H1 (cell line): ENCODE data around the gene PDZD2. TPM values are rescaled to one million over a fixed set of nuclear protein-coding genes. Genes with fewer than 3 reads are reported as not detected.

Experiments
- CTCF ChIA-PET: fragments of 300-600 bp; sonication (Branson Sonifier 250); formaldehyde crosslinking; loops from one replicate; lab custom pipeline; 2021; ENCODE audit not compliant: partially characterized antibody; lab: Charles Lee
- POLR2A ChIA-PET: fragments of 300-600 bp; sonication (Branson Sonifier 250); formaldehyde crosslinking; loops from one replicate; lab custom pipeline; 2021; ENCODE audit warnings: inconsistent platforms; ENCODE audit not compliant: partially characterized antibody; lab: Charles Lee
- DNase-seq, 2 experiments: peaks; one replicate each; pipeline versions ENCODE4 v3.0.0 to v3.0.0-alpha.2; 2010 to 2022; ENCODE audit warnings: low spot score in 2 of 2, low read depth in 1 of 2, mixed read lengths in 1 of 2
- FAIRE-seq: peaks from 2 replicates; lab custom pipeline; 2011; peaks lifted over from hg19 to GRCh38; lab: Jason Lieb, UNC
- H2AFZ ChIP-seq: 2 replicates; pipeline ENCODE4 v1.8.1; 2012; ENCODE audit warnings: low read length, inconsistent platforms
- H2AK5ac ChIP-seq: 2 replicates; pipeline ENCODE4 v1.6.1; 2013; ENCODE audit warnings: low read depth, low read length
- H2BK120ac ChIP-seq: replicated peaks from 2 replicates; pipeline ENCODE3; 2013; ENCODE audit warnings: low read depth, low read length, inconsistent platforms
- H2BK12ac ChIP-seq: 2 replicates; pipeline ENCODE4 v1.6.1; 2013; ENCODE audit warnings: low read depth, low read length
- H2BK15ac ChIP-seq: 2 replicates; pipeline ENCODE4 v1.6.1; 2013; ENCODE audit warnings: low read length
- H2BK20ac ChIP-seq: 2 replicates; pipeline ENCODE4 v1.6.1; 2013; ENCODE audit warnings: low read length
- H2BK5ac ChIP-seq: 2 replicates; pipeline ENCODE4 v1.6.1; 2013; ENCODE audit warnings: low read depth, low read length
- H3K14ac ChIP-seq: 2 replicates; pipeline ENCODE4 v1.6.1; 2013; ENCODE audit warnings: inconsistent platforms; ENCODE audit not compliant: insufficient read length
- H3K18ac ChIP-seq: 2 replicates; pipeline ENCODE4 v1.6.1; 2013; ENCODE audit warnings: low read length; ENCODE audit errors: extremely low read depth
- H3K23ac ChIP-seq: 2 replicates; pipeline ENCODE4 v1.6.1; 2013; ENCODE audit warnings: inconsistent platforms; ENCODE audit not compliant: insufficient read length
- H3K23me2 ChIP-seq: 2 replicates; pipeline ENCODE4 v1.6.1; 2013; ENCODE audit warnings: low read depth, low read length
- H3K27ac ChIP-seq: 2 replicates; pipeline ENCODE4 v1.6.1; 2011; ENCODE audit warnings: low read depth, low read length, inconsistent platforms
- H3K27me3 ChIP-seq, 4 experiments: replicated peaks in 1 of 4; 1 replicate in 1 of 4; 2 replicates in 3 of 4; pipeline versions ENCODE4 v1.6.1 to v1.8.1; 2011 to 2013; ENCODE audit warnings: low read length in 3 of 4, mild to moderate bottlenecking in 3 of 4, inconsistent platforms in 2 of 4, mixed read lengths in 2 of 4, moderate library complexity in 1 of 4; ENCODE audit not compliant: control insufficient read depth in 3 of 4, insufficient read depth in 3 of 4; ENCODE audit errors: extremely low read depth in 1 of 4
- H3K36me3 ChIP-seq, 4 experiments: 2 replicates each; pipeline versions ENCODE4 v1.6.1 to v1.8.1; 2011 to 2013; ENCODE audit warnings: mild to moderate bottlenecking in 4 of 4, low read length in 3 of 4, moderate library complexity in 2 of 4, control low read depth in 1 of 4, inconsistent platforms in 1 of 4; ENCODE audit not compliant: insufficient read depth in 4 of 4, control insufficient read depth in 2 of 4
- H3K4ac ChIP-seq: replicated peaks from 2 replicates; pipeline ENCODE3; 2013; ENCODE audit warnings: low read length, low read depth, mixed read lengths, inconsistent platforms; ENCODE audit not compliant: insufficient read length
- H3K4me1 ChIP-seq, 4 experiments: replicated peaks in 1 of 4; 1 replicate in 1 of 4; 2 replicates in 3 of 4; pipeline versions ENCODE4 v1.6.1 to v1.8.1; 2011 to 2013; ENCODE audit warnings: low read length in 3 of 4, inconsistent platforms in 2 of 4, mixed read lengths in 1 of 4; ENCODE audit not compliant: insufficient read depth in 4 of 4, control insufficient read depth in 3 of 4
- H3K4me2 ChIP-seq, 2 experiments: 2 replicates each; pipeline versions ENCODE4 v1.6.1 to v1.8.1; 2011 to 2013; ENCODE audit warnings: low read depth in 2 of 2, low read length in 2 of 2, control low read depth in 1 of 2, inconsistent platforms in 1 of 2, mild to moderate bottlenecking in 1 of 2; ENCODE audit not compliant: insufficient read depth in 1 of 2
- H3K4me3 ChIP-seq, 4 experiments: fragments of 200-600, 300-600 bp in 1 of 4; sonication (generic), shearing (Covaris generic), sonication (Bioruptor Twin) in 1 of 4; 2 replicates each; pipeline versions ENCODE4 v1.5.1 to v1.8.1; 2011 to 2016; ENCODE audit warnings: low read length in 4 of 4, low read depth in 3 of 4, control low read depth in 2 of 4, inconsistent platforms in 2 of 4, mild to moderate bottlenecking in 2 of 4, mixed read lengths in 1 of 4, moderate library complexity in 1 of 4; ENCODE audit not compliant: insufficient read depth in 2 of 4; ENCODE audit errors: extremely low read depth in 1 of 4
- H3K56ac ChIP-seq: replicated peaks from 2 replicates; pipeline ENCODE3; 2013; ENCODE audit warnings: low read depth, mild to moderate bottlenecking, mixed read lengths, low read length, inconsistent platforms; ENCODE audit not compliant: insufficient read length
- H3K79me1 ChIP-seq: 2 replicates; pipeline ENCODE4 v1.6.1; 2013; ENCODE audit warnings: low read depth, low read length, control low read depth
- H3K79me2 ChIP-seq, 2 experiments: 2 replicates each; pipeline versions ENCODE4 v1.6.1 to v1.8.1; 2012 to 2013; ENCODE audit warnings: low read length in 2 of 2, mild to moderate bottlenecking in 2 of 2, inconsistent platforms in 1 of 2; ENCODE audit not compliant: insufficient read depth in 2 of 2, control insufficient read depth in 1 of 2
- H3K9ac ChIP-seq, 4 experiments: replicated peaks in 1 of 4; 1 replicate in 1 of 4; 2 replicates in 3 of 4; pipeline versions ENCODE4 v1.6.1 to v1.8.1; 2011 to 2013; ENCODE audit warnings: low read depth in 3 of 4, low read length in 3 of 4, control low read depth in 2 of 4, mild to moderate bottlenecking in 2 of 4, moderate library complexity in 2 of 4, inconsistent platforms in 1 of 4; ENCODE audit errors: extremely low read depth in 1 of 4
- H3K9me3 ChIP-seq, 2 experiments: 2 replicates each; pipeline versions ENCODE4 v1.6.1 to v1.8.1; 2012 to 2013; ENCODE audit warnings: mild to moderate bottlenecking in 2 of 2, moderate library complexity in 2 of 2, control low read depth in 1 of 2, inconsistent platforms in 1 of 2, low read depth in 1 of 2, low read length in 1 of 2, mixed read lengths in 1 of 2; ENCODE audit not compliant: insufficient read depth in 2 of 2
- H4K20me1 ChIP-seq, 2 experiments: replicated peaks in 1 of 2; 2 replicates each; pipeline versions ENCODE3 to v1.8.1; 2011 to 2013; ENCODE audit warnings: inconsistent platforms in 2 of 2, low read length in 2 of 2, mild to moderate bottlenecking in 1 of 2; ENCODE audit not compliant: insufficient read depth in 2 of 2, control insufficient read depth in 1 of 2
- H4K5ac ChIP-seq: 2 replicates; pipeline ENCODE4 v1.6.1; 2013; ENCODE audit warnings: low read length, low read depth, mixed read lengths, inconsistent platforms; ENCODE audit not compliant: insufficient read length
- H4K8ac ChIP-seq: 2 replicates; pipeline ENCODE4 v1.8.0; 2013; ENCODE audit warnings: mild to moderate bottlenecking, moderate library complexity, low read length, inconsistent platforms; ENCODE audit not compliant: insufficient read depth; ENCODE audit errors: extremely low read depth
- H4K91ac ChIP-seq: replicated peaks from 2 replicates; pipeline ENCODE3; 2013; ENCODE audit warnings: low read length, mixed read lengths, inconsistent platforms; ENCODE audit not compliant: insufficient read length
- CHD2 ChIP-seq: IDR thresholded peaks from 2 replicates; pipeline ENCODE4 v1.6.1; 2012; ENCODE audit warnings: low read length, improper control_type of control experiment
- FOSL1 ChIP-seq: IDR thresholded peaks from 2 replicates; pipeline ENCODE4 v1.6.1; 2011; ENCODE audit warnings: mild to moderate bottlenecking, low read depth, low read length, moderate library complexity; ENCODE audit not compliant: insufficient read depth
- MAFK ChIP-seq: IDR thresholded peaks from 2 replicates; pipeline ENCODE4 v1.6.1; 2012; ENCODE audit warnings: low read depth, mild to moderate bottlenecking, improper control_type of control experiment, low read length
- NRF1 ChIP-seq: IDR thresholded peaks from 2 replicates; pipeline ENCODE4 v1.6.1; 2011; ENCODE audit warnings: mild to moderate bottlenecking, low read depth, low read length, improper control_type of control experiment
- SRF ChIP-seq: IDR thresholded peaks from 2 replicates; pipeline ENCODE4 v1.6.1; 2011; ENCODE audit warnings: mild to moderate bottlenecking, low read depth, low read length, moderate library complexity
- USF2 ChIP-seq: IDR thresholded peaks from 2 replicates; pipeline ENCODE4 v1.6.1; 2011; ENCODE audit warnings: low read length, improper control_type of control experiment
- WGBS, 2 experiments: shearing (Covaris generic) in 1 of 2; methylation state at CpG; one replicate each; pipeline versions ENCODE4 v1.1.6 to v1.1.7; 2013 to 2015; ENCODE audit warnings: low lambda C conversion rate in 2 of 2, mixed read lengths in 2 of 2, inconsistent platforms in 1 of 2, low coverage in 1 of 2, missing lambda C conversion rate in 1 of 2; ENCODE audit not compliant: insufficient replicate concordance in 2 of 2, insufficient coverage in 1 of 2, insufficient read length in 1 of 2; ENCODE audit errors: extremely low coverage in 1 of 2, missing lambda C conversion rate in 1 of 2; 5-methylcytosine and 5-hydroxymethylcytosine counted together
- polyA plus RNA-seq, 7 experiments: library from polyadenylated mRNA; depleted of rRNA in 3 of 7; stranded (reverse) in 5 of 7; unstranded in 2 of 7; fragments of >200 nt in 5 of 7; fragments of 200-250 nt in 2 of 7; gene quantifications; 1 replicate in 5 of 7; 2 replicates in 1 of 7; 4 replicates in 1 of 7; pipeline versions ENCODE4 v1.2.1 to v1.2.3, GENCODE V29; 2011 to 2013; ENCODE audit warnings: missing spikeins in 2 of 7, mixed read lengths in 2 of 7
- total RNA-seq: library from RNA; stranded (reverse); fragmentation: NEBNext Ultra II Directional; extraction: Animal tissue kit (Norgen Biotek cat#: 25700); gene quantifications from 2 replicates; pipeline ENCODE4 v1.2.1, GENCODE V29; 2021

Gene PDZD2
- total and polyA plus RNA-seq, 2 of the 8 experiments (the other 6 are each of a cell fraction or from before 2014, with no cell fraction given), result 1.2 to 6.8 TPM

DNA sequence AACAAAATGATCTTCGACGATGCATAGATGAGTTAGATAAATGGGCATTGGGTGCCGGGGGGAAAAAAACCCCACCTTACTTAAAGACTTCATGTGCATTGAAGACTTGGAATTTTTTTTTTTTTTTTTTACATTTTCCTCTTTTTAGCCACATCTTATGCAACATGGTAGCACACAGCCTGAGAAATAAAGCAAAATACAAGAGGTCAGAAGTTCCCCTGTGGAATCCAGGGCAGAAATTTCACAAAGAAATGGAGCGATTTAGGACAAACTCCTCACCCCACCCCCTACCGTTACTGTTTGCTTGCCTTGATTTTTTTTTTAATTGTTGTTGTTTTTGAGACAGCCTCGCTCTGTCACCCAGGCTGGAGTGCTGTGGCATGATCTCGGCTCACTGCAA is 382.0 kb downstream of the PDZD2 start:
- 83% methylated on average over 7 of the region's 7 CpGs; no CpG with 5 or more reads in 1 of the 2 experiments for whole genome bisulfite sequencing, 2 experiments
- H4K20me1 ChIP-seq, result no peaks in the 10 kb centered on the region
- H2BK20ac ChIP-seq, result no peak overlapping the region
- no peaks in the 10 kb centered on the region for H3K79me1 ChIP-seq
- POLR2A ChIA-PET, result no interaction called here
- no peak for FAIRE-seq
- H3K4ac ChIP-seq, result no peak overlapping the region
- no peak overlapping the region for H4K91ac ChIP-seq
- H3K23me2 ChIP-seq, result no peaks in the 10 kb centered on the region
- no peak overlapping the region for H3K23ac ChIP-seq
- no peak overlapping the region for H2BK120ac ChIP-seq
- no peak overlapping the region for H3K56ac ChIP-seq
- no peak overlapping the region for H3K4me3 ChIP-seq
- H4K5ac ChIP-seq, result no peak overlapping the region
- no peak overlapping the region for H4K8ac ChIP-seq
- H3K4me2 ChIP-seq, result no peak overlapping the region
- no peak overlapping the region for H3K18ac ChIP-seq
- TF ChIP-seq USF2, result no peak
- TF ChIP-seq FOSL1, result no peak
- no peak for TF ChIP-seq CHD2
- no peak for TF ChIP-seq SRF
- TF ChIP-seq MAFK, result no peak
- no peak for TF ChIP-seq NRF1
- H3K9ac ChIP-seq, result no peak overlapping the region
- no peak overlapping the region for H2BK12ac ChIP-seq
- H2AFZ ChIP-seq, result no peak overlapping the region
- no peak overlapping the region for H3K27ac ChIP-seq
- no peak for DNase-seq
- H3K9me3 ChIP-seq, result no peaks in the 10 kb centered on the region
- peaks cover 5 to 19% (median 14%) of the 10 kb centered on the region in 4 experiments for H3K4me1 ChIP-seq
- H2AK5ac ChIP-seq, result no peak overlapping the region
- H3K79me2 ChIP-seq, result no peaks in the 10 kb centered on the region
- no peak overlapping the region for H2BK15ac ChIP-seq
- H3K27me3 ChIP-seq, result no peaks in the 10 kb centered on the region
- no peak overlapping the region for H2BK5ac ChIP-seq
- CTCF ChIA-PET, result interaction anchor here (1.0 to 1.5 kb wide), 2 partner anchors 11 to 12 kb away, joined by 3 to 7 read pairs; no protein-coding TSS in a partner anchor
- H3K14ac ChIP-seq, result no peak overlapping the region
- no peaks in the 10 kb centered on the region for H3K36me3 ChIP-seq
